ENCODE results near the gene RBP3.

RBP3 gene

DNA sequence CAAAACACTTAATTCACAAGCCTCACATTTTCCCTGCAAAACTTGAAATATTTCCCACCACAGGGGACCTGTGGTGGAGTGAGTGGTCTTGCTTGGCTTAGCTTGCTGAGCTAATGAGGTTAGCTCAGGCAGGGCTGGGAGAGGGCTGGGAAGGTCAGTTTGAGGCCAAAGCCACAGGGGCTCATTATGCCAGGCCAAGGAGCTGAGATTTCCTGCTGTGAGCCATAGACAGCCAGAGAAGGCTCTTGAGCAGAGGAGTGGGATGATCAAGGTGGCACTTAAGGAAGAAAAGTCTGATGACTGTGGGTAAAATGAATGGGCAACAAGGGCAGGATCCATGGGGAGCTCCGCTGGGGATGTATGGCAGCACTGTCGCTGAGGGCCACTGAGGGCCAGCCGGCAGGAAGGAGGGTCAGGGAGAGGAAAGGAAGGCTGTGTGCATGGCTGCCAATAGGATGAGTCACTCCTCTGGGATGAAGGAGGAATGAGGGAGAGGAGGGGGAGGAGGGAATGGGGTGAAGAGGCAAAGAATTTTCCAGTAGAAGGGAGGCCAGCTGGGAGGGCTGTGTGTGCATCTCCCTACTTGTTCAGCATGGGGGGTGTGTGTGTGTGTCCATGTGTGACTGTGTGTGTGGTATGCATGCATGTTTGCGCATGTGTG lies 54.6 kb downstream of the RBP3 start:
- no peak for DNase-seq

DNA sequence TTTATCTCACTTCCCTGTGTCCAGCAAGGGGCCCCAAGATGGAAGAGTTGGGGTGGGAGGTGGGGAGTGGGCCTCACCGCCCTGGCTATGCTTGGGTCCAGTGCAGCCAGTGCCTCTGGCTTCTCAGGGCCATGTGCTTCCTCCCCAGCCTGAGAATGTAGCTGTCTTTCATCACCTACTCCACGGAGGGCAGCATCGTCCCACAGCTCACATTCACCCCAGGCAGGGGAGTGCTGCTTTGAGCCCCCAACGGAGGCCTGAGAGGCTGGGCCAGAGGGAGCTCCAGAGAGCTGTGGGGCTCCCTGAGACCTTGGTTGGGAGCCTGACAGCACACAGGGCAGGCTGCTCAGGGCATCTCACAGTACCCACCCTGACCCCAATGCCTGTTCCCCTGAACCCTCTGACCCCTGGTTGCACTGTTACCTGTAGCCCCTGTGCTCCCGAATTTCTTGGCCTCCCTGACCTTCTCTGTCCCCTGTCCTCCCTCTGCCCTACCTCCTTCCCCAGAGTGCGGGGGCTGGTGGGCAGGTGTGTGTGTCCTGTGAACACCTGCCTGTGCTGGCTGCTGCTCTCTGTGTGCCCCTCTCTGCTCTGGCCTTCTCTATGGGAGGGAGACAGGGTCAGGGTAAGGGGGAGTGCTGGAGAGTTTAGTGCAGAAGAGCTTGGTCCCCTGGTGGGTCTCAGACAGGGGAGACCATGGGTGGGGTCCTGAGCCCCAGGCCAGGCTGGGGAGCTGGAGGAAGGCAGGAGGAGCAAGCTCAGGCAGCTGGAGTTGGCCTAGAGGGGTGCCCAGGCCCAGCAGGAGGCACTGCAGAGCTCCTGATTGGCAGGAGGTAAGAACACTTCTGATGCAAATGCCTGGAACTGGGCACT lies 55.5 kb downstream of the RBP3 start:
- DNase-seq: no peak

DNA sequence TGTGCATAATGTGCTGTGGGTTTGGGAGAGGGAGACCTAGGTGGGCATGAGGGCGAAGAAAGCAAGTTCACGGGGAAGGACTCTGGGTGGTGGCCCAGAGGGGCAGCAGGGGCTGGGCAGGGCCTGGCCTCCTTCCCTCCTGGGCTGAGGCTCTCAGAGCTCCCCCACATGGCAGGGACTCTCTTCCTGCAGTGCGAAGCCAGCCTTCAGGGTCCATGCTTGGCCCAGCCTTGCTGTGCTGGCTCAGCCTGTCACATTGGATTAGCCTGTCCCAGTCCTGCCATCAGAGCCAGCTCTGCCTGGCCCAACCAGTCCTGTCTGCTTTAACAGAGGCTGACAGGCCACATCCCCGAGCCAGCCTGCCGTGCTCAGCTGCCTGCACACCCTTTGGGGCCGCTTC lies 56.3 kb downstream of the RBP3 start:
- no peak for DNase-seq

DNA sequence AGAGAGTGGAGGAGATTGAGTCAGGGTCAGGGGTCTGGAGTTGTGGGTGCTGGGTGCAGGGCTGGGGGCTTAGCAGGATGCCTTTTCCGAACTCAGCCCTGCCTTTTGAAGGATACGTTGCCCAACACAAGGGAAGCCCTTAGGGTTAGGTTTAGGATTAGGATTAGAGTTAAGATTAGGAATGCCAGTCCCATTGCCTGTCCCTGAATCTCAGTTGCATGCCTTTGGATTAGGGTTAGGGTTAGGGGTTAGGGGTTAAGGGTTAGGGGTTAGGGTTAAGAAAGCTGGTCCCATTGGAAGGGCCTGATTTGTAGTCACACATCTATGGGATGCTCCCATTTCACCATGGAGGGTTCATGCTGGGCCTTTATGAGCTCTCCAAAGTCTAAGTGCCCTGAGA lies 56.8 kb downstream of the RBP3 start:
- DNase-seq: no peak

DNA sequence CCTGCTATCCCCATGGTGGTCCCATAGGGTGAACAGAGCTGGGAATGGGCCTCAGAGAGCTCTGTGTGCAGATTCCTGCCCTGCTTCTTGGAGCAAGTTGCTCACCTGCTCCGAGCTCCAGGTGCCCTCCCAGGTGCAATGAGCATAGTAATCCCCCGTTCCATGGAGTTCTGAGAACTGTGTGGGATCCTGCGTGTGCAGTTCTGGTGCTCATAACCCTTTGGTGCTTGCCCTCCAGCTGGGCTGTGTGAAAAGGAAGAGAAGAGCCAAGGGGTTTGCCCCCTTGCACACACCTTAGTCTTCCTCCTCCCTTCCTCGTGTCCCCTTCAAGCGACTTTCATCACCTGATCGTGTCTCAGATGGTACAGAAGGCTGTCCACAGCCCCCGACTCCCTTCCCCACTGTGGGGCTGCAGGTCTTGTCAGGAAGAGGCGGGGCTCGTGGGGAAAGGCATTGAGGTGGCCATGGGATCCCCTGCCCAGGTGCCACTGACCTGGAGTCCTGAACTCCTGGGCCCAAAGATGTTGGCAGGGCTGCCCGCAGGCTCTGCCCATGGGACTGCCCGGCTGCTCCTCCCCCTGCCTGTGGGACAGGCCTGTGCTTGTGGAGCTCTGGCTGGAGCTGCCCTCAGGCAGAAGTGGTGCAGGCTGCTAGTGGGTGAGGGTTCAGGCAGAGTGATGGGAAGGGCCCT lies 57.8 kb downstream of the RBP3 start:
- DNase-seq: no peak

DNA sequence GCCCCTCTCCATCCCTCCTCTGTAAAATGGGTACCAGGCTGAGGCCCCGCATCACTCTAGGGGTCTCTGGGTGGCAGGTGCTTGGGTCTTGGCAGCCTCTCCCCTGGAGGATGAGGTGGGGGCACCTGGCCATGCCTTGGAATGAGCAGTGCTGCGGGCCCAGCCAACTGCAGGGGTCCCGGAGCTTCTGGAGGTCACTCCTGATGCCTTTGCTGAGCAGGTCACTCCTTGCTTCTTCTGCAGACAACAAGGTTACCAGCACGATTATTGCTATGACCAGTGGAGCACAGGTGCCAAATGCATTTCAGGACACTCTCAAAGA lies 58.3 kb downstream of the RBP3 start:
- no peak for DNase-seq

DNA sequence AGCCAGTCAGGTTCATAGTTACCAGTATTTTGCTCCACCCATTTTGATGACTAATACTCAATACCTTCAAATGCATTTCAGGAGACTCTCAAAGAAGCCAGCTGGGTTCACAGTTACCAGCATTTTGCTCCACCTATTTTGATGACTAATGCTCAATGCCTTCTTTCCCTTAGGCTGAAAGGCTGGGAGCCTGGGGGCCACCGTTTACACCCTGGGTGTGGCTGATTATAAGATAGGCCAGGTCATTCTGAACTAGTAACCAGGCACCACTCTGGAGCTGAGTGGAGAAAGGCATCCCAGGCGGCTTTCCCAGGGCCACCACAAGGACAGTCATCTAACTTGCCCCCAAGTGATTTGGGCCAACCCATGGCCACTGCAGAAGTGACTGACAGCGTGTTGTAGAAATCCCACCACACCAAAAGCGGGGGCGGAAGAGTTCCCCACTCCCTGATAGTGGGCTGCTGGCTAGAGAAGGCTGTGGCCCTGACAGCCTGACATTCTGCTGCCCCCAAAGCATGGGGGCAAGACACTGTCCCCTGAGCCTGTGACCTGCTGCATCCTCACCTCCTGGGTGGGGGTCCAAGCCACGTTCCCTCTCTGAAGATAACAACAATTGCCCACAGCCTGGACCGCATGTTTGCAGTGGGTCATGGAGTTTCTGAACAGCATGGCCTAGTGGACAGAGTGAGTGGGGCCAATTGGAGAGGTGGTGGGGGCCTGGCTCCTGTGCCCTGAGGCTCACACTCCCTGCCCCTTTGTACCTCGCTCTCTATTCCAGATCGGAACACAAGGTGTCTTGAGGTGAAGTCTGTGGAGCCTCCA lies 58.9 kb downstream of the RBP3 start:
- DNase-seq: no peak

Measured in NK-92 treated with Interleukin-12 subunit alpha and Interleukin-12 subunit beta, amount 100 ng/mL, for 24 hours (cell line).